GM12878 (cell line): Measurements from ENCODE around the gene DNASE1L1. TPM values are rescaled to one million over a fixed set of nuclear protein-coding genes. Genes with fewer than 3 reads are reported as not detected.

ENCODE experiments used
- ASH2L ChIP-seq: fragments of 300-600, 200-600 bp; sonication (generic); IDR thresholded peaks from 2 replicates; pipeline ENCODE4 v1.6.1; 2017; ENCODE audit warnings: low read depth, mild to moderate bottlenecking, borderline replicate concordance
- BCL11A ChIP-seq: IDR thresholded peaks from 2 replicates; pipeline ENCODE4 v1.6.1; 2011; ENCODE audit warnings: low read depth, low read length
- BHLHE40 ChIP-seq, 2 experiments: fragments of 450-650 bp in 1 of 2; IDR thresholded peaks; 2 replicates each; pipeline ENCODE4 v1.6.1; 2011 to 2017; ENCODE audit warnings: low read depth in 2 of 2, borderline replicate concordance in 1 of 2, improper control_type of control experiment in 1 of 2, low read length in 1 of 2, mild to moderate bottlenecking in 1 of 2
- CTCF ChIP-seq, 3 experiments: IDR thresholded peaks in 2 of 3; conservative IDR thresholded peaks in 1 of 3; 2 replicates each; pipeline ENCODE4 v1.5.1; 2011; ENCODE audit warnings: low read depth in 3 of 3, low read length in 3 of 3, mild to moderate bottlenecking in 3 of 3, control low read depth in 2 of 3, moderate library complexity in 2 of 3, inconsistent platforms in 1 of 3, mixed read lengths in 1 of 3; ENCODE audit not compliant: control insufficient read depth in 2 of 3, insufficient read depth in 1 of 3; ENCODE audit errors: extremely low read depth in 1 of 3
- DPF2 ChIP-seq: fragments of 450-650 bp; IDR thresholded peaks from 2 replicates; pipeline ENCODE4 v1.6.1; 2017; ENCODE audit warnings: mild to moderate bottlenecking
- EGR1 ChIP-seq, 2 experiments: IDR thresholded peaks; 1 replicate in 1 of 2; 2 replicates in 1 of 2; pipeline ENCODE4 v1.6.1; 2011 to 2012; ENCODE audit warnings: low read depth in 2 of 2, low read length in 2 of 2, borderline replicate concordance in 1 of 2, mild to moderate bottlenecking in 1 of 2, moderate library complexity in 1 of 2
- IRF5 ChIP-seq: fragments of 450-650 bp; IDR thresholded peaks from 2 replicates; pipeline ENCODE4 v1.6.1; 2017; ENCODE audit warnings: borderline replicate concordance
- JUNB ChIP-seq: IDR thresholded peaks from 2 replicates; pipeline ENCODE4 v1.6.1; 2016; ENCODE audit warnings: antibody characterized with exemption, mild to moderate bottlenecking
- MEF2A ChIP-seq: IDR thresholded peaks from 2 replicates; pipeline ENCODE4 v1.6.1; 2011; ENCODE audit warnings: low read depth, mild to moderate bottlenecking, low read length, moderate library complexity; ENCODE audit not compliant: insufficient read depth
- MYC ChIP-seq: IDR thresholded peaks from 2 replicates; pipeline ENCODE4 v1.6.1; 2011; ENCODE audit warnings: mild to moderate bottlenecking, low read length, moderate library complexity, inconsistent platforms; ENCODE audit not compliant: insufficient read depth, insufficient replicate concordance, insufficient read length, severe bottlenecking
- PAX8 ChIP-seq: fragments of 450-650 bp; IDR thresholded peaks from 2 replicates; pipeline ENCODE4 v1.6.1; 2017; ENCODE audit warnings: mild to moderate bottlenecking, moderate library complexity
- POLR2AphosphoS2 ChIP-seq: IDR thresholded peaks from 2 replicates; pipeline ENCODE4 v1.6.1; 2011; ENCODE audit warnings: low read depth, mild to moderate bottlenecking, low read length, improper control_type of control experiment, moderate library complexity
- POLR2AphosphoS5 ChIP-seq: IDR thresholded peaks from 2 replicates; pipeline ENCODE4 v1.6.1; 2011; ENCODE audit warnings: mild to moderate bottlenecking, low read length, inconsistent platforms
- RCOR1 ChIP-seq: conservative IDR thresholded peaks from 2 replicates; pipeline ENCODE4 v1.6.1; 2012; ENCODE audit warnings: low read depth, low read length, improper control_type of control experiment
- SKIL ChIP-seq: fragments of 450-650 bp; IDR thresholded peaks from 2 replicates; pipeline ENCODE4 v1.6.1; 2017; ENCODE audit warnings: mild to moderate bottlenecking, low read depth, inconsistent platforms; ENCODE audit not compliant: poor library complexity, severe bottlenecking
- ZZZ3 ChIP-seq: IDR thresholded peaks from 2 replicates; pipeline ENCODE4 v1.6.1; 2011; ENCODE audit warnings: low read depth; ENCODE audit not compliant: control insufficient read depth, insufficient read length
- polyA plus RNA-seq, 11 experiments: library from polyadenylated mRNA; depleted of rRNA in 4 of 11; unstranded in 6 of 11; stranded (reverse) in 5 of 11; fragments of >200 nt; fragmentation: Nextera tagmentation in 4 of 11; fragmentation: Illumina TruSeq in 1 of 11; extraction: Ambion mirVana in 4 of 11; extraction: Trizol in 1 of 11; gene quantifications; 1 replicate in 1 of 11; 2 replicates in 10 of 11; pipeline versions ENCODE4 v1.2.1 to v1.2.3, GENCODE V29; 2011 to 2016; ENCODE audit warnings: inconsistent platforms in 2 of 11, missing spikeins in 2 of 11, low read depth in 1 of 11
- total RNA-seq, 4 experiments: library from RNA; depleted of rRNA in 3 of 4; stranded (reverse); fragments of >200 nt in 3 of 4; fragmentation: Illumina TruSeq in 1 of 4; extraction: Trizol in 1 of 4; gene quantifications; 2 replicates each; pipeline versions ENCODE4 v1.2.1 to v1.2.3, GENCODE V29; 2013 to 2021
- TF ChIP-seq, protein P1 (sequence below): fragments of 450-650 bp; IDR thresholded peaks from 2 replicates; pipeline ENCODE4 v1.6.1; 2017; ENCODE audit warnings: mild to moderate bottlenecking, moderate library complexity

Gene DNASE1L1
- total and polyA plus RNA-seq, 10 of the 15 experiments (the other 5 are each of a cell fraction or from before 2014, with no cell fraction given), result 0.60 to 22.7 (median 6.8) TPM

DNA sequence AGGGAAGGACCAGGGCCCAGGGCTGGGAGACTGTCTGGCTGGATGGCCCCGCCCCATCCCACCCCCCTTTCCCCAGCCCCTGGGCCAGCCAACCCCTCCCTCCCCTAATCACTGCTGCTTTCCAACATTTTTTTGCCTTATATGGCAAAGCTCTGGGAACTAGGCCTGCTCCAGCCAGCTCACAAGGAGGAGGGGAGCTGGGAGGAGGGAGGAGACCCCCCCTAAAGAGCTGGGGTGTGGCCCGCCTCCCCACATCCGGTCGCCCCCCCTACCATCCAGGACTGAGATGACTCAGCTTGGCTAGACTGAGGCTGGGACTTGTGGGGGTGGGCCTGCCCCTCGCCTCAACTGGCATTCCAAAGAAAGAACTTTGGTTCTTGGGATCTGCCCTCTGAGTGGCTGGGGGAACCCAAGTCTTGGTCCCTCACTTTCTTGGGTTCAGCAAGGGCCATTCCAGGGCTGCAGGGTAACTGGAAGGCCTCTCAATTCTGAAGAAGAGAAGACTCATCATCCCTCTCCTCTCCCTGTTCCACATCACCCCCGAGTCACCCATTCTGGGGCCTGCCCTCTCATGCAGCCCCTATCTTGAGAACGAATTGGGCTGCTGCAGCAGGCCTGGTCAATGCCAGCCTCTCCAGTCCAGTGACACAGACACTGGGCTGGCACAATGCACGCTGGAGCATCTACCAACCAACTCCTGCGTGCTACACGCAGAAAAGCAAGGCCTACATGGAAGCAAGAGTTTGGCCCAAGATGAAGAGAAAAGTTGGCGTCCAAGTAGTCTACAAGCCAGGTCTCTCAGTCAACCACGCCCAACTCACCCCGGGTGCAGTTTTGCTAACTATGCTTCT lies 39.4 kb downstream of the DNASE1L1 start (continued):
- no peak for TF ChIP-seq IRF5
- TF ChIP-seq MEF2A, result 0 out of 2 replicates have a peak, but pooled peaks have one; percentile 15
- TF ChIP-seq CTCF (IDR thresholded peaks at IDR 0.05 in 2 of 3, conservative IDR thresholded peaks at IDR 0.05 in 1 of 3; ENCODE audit: control insufficient read depth in 2 of 3, extremely low read depth in 1 of 3, insufficient read depth in 1 of 3, low read depth in 3 of 3, low read length in 3 of 3), result no peak
- peak in 1 of 2 experiments; percentile 49; a peak in 1 of 3 replicates for TF ChIP-seq EGR1 (IDR thresholded peaks at IDR 0.05; ENCODE audit: borderline replicate concordance in 1 of 2, low read depth in 2 of 2, low read length in 2 of 2)
- TF ChIP-seq, protein P1, sequence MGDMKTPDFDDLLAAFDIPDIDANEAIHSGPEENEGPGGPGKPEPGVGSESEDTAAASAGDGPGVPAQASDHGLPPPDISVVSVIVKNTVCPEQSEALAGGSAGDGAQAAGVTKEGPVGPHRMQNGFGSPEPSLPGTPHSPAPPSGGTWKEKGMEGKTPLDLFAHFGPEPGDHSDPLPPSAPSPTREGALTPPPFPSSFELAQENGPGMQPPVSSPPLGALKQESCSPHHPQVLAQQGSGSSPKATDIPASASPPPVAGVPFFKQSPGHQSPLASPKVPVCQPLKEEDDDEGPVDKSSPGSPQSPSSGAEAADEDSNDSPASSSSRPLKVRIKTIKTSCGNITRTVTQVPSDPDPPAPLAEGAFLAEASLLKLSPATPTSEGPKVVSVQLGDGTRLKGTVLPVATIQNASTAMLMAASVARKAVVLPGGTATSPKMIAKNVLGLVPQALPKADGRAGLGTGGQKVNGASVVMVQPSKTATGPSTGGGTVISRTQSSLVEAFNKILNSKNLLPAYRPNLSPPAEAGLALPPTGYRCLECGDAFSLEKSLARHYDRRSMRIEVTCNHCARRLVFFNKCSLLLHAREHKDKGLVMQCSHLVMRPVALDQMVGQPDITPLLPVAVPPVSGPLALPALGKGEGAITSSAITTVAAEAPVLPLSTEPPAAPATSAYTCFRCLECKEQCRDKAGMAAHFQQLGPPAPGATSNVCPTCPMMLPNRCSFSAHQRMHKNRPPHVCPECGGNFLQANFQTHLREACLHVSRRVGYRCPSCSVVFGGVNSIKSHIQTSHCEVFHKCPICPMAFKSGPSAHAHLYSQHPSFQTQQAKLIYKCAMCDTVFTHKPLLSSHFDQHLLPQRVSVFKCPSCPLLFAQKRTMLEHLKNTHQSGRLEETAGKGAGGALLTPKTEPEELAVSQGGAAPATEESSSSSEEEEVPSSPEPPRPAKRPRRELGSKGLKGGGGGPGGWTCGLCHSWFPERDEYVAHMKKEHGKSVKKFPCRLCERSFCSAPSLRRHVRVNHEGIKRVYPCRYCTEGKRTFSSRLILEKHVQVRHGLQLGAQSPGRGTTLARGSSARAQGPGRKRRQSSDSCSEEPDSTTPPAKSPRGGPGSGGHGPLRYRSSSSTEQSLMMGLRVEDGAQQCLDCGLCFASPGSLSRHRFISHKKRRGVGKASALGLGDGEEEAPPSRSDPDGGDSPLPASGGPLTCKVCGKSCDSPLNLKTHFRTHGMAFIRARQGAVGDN, result no peak
- TF ChIP-seq PAX8, result no peak
- TF ChIP-seq POLR2AphosphoS2, result no peak
- peak; percentile 60; the same call in 1 of the 2 replicates for TF ChIP-seq DPF2
- no peak for TF ChIP-seq BCL11A
- peak; percentile 81 for TF ChIP-seq SKIL
- TF ChIP-seq ZZZ3, result no peak
- TF ChIP-seq RCOR1, result no peak
- no peak for TF ChIP-seq MYC
- TF ChIP-seq BHLHE40 (IDR thresholded peaks at IDR 0.05; ENCODE audit: borderline replicate concordance in 1 of 2, low read depth in 2 of 2, low read length in 1 of 2), result peak in 1 of 2 experiments; percentile 18; a peak in 1 of 4 replicates
- no peak; the same call in 1 of the 2 replicates for TF ChIP-seq POLR2AphosphoS5
- TF ChIP-seq JUNB, result peak; percentile 62; the same call in 1 of the 2 replicates
- TF ChIP-seq ASH2L, result no peak
